Measurements from ENCODE around the gene SCAPER.

- no peak for TF ChIP-seq FOXM1 (IDR thresholded peaks at IDR 0.05; ENCODE audit: borderline replicate concordance)
- no peak for TF ChIP-seq SP1 (IDR thresholded peaks at IDR 0.05)
- TF ChIP-seq ELF4 (IDR thresholded peaks at IDR 0.05), result no peak
- no peak for TF ChIP-seq NFRKB (IDR thresholded peaks at IDR 0.05)
- no peak for TF ChIP-seq BHLHE40 (IDR thresholded peaks at IDR 0.05; ENCODE audit: borderline replicate concordance)
- no peak for TF ChIP-seq PKNOX1 (IDR thresholded peaks at IDR 0.05)
- TF ChIP-seq FOXA1 (IDR thresholded peaks at IDR 0.05), result no peak
These were observed 46.1 kb upstream of the SCAPER start for GRCh38 chr15:76951220-76951619.

Data from HEK293T (cell line).